Measurements from ENCODE around the gene FADD.
"Not testable (repeated sequence)": the region's sequence is repeated elsewhere in the genome, so short reads cannot be mapped to it uniquely, and the experiment has no call there.

Gene FADD

DNA sequence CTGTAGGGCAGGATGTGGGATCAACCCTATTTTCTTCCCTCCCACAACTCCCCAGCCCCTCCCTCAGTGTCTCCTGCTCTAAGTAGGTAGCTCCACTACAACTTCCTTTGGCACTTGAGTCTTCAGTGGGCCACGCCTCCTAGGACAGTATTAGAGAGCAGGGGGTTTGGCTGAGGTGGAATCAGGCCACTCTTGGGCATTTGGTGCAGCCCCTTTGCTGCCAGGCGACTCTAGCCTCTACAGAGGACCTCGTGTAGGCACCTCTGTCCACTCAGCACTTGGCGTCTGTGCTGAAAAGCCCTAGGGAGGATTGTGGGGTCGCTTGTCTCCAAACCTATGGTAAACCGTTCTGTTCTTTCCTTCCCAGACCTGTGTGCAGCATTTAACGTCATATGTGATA lies 2.7 kb downstream of the FADD start:
- no peak for DNase-seq

DNA sequence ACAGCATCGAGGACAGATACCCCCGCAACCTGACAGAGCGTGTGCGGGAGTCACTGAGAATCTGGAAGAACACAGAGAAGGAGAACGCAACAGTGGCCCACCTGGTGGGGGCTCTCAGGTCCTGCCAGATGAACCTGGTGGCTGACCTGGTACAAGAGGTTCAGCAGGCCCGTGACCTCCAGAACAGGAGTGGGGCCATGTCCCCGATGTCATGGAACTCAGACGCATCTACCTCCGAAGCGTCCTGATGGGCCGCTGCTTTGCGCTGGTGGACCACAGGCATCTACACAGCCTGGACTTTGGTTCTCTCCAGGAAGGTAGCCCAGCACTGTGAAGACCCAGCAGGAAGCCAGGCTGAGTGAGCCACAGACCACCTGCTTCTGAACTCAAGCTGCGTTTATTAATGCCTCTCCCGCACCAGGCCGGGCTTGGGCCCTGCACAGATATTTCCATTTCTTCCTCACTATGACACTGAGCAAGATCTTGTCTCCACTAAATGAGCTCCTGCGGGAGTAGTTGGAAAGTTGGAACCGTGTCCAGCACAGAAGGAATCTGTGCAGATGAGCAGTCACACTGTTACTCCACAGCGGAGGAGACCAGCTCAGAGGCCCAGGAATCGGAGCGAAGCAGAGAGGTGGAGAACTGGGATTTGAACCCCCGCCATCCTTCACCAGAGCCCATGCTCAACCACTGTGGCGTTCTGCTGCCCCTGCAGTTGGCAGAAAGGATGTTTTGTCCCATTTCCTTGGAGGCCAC lies 3.3 kb downstream of the FADD start:
- no peak for DNase-seq

DNA sequence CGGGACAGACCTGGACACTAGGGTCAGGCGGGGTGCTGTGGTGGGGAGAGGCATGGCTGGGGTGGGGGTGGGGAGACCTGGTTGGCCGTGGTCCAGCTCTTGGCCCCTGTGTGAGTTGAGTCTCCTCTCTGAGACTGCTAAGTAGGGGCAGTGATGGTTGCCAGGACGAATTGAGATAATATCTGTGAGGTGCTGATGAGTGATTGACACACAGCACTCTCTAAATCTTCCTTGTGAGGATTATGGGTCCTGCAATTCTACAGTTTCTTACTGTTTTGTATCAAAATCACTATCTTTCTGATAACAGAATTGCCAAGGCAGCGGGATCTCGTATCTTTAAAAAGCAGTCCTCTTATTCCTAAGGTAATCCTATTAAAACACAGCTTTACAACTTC lies 3.9 kb downstream of the FADD start:
- no peak for DNase-seq

DNA sequence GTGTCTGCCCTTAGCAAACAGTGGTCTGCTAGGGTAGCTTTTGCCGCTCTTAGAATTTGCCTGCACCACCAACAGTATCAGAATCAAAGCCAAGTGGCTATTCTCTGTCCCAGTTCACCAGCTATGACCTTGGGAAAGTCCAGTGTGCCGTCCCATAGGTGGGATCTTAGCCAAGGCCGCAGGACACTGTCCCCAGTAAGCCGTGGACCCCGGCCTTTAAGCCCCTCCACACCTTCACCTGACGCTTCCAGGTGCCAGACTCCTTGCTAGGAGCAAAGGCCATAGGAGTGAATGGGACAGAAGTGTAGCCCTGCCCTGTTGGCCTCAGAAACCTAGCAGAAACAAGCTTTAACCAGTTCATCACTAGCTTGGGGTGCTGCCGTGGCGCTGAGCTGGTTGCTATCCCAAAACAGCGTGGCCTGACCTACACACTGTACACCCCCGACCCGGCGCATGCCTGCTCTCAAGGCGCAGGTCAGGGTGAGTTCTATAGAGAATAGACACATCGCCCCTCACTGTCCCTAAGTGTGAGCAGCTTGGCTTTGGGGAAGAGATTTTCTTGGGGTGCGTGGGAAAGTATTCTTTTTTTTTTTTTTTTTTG lies 4.5 kb downstream of the FADD start:
- no peak for DNase-seq

DNA sequence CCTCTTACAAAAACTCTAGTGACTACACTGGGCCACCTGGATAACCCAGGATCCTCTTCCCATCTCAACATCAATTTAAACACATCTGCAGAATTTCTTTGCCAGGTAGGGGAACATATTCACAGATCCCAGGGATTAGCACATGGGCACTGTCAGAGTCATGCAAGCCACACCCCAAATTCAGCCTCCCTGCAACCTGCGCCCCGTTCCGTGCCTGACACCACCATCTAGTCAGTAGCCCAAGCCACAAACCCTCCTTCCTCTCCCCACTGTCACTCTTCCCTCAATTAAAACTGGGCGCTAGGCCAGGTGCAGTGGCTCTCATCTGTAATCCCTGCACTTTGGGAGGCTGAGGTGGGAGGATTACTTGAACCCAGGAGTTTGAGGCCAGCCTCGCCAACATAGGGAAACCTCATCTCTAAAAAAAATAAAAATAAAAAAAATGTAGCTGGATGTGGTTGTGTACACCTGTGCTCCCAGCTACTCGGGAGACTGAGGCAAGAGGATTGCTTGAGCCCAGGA lies 6.4 kb downstream of the FADD start:
- no peak for DNase-seq

DNA sequence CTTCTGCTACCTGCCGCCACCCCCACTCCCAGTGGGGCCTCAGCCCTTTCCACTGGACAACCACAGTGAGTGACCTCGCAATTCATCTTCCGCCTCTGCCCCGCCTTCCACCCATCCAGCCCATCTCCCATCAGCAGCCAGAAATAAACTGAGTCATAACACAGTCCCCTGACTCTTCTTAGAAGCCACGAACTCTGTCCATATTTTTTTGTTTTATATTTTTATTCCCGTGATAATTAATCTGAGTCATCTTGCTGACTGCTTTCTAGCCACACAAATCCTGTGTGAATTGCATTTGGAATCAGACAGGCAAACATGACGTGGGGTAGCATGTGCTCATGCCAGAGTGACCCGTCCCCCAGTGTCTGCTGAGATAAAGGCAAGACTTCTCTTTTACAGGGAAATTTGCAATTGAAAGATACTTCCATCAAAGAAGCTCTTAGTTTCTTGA lies 7.0 kb downstream of the FADD start:
- no peak for DNase-seq

DNA sequence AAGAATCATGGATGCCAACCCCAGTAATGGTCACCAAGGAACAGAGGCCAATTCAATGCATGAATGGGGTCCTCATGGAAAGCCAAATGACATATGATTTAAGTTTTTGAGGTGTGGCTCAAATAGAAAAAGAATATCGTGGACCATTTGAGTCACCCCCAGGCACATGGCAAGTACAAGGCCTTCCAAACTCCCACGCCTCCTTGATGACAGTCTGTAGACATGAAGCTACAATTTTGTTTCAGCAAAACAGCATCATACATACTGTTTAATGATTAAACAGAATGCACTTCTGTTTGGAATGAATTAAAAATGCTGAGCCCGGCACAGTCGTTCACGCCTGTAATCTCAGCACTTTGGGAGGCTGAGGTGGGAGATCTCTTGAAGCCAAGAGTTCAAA lies 7.4 kb downstream of the FADD start:
- DNase-seq, result no peak

DNA sequence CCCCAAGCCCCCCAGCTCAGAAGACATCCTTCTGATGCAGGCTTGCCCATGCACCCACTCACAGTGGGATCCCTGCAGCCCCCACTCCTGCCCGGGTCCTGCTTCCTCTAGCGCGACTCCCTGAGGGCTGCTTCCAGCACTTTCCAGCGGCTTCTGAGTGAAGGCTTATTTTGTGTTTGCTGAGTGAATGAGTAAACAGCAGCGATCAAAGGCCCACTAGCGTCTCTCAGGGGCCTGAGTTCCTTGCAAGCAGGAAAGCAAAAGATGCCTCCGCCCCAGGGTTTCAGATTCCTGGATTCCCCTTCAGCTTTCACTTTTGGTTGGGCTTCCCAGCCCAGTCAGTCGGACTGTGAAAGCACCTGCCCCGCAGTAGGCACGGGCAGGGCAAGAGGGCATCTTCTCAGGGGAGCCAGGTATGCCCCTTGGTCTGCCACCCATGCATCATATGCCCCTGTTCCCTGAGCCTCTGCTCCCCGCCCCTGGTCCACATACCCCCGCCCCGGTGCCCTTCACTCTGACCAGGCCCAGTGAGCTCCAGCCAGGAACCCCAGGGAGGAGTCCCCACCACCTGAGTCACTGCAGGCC lies 9.2 kb downstream of the FADD start:
- DNase-seq, result no peak

DNA sequence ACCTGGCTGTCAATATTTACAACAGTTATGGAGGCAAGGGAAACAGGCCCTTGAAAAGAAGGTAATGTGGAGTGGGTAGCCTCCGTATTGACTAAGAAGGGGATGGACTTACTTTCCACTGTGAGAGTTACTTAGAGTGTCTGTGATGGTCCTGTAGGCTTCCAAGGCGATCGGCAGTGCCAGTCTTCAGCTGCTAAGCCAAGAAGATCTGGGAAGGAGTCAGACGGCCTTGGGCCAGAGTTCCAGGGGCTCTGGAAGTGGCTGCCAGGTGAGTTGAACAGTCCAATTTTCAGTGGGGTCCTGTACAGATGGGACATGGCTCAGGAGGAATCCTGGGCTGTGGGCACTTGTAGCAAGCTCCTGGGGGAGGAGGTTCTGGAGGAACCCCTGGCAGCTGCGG lies 14.3 kb downstream of the FADD start:
- DNase-seq, result not testable (repeated sequence)

DNA sequence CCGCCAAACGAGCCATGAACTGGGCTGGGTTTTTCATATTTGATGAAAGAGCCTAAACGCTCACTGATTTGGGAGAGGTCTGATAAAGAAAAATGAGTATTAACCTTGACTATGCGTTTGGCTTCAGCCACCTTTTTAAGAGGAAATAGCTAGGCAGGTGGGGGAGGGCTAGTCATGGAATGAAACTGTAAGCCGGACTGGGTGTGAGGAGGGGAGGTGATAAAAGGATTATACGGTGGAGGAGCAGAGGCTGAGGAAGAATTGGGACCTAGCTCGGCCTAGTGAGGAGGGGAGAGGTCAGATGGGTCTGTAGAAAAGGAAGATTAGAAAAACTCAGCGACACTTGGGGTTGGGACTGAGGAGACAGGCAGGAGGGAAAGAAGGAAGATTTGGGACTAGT lies 15.0 kb downstream of the FADD start:
- not testable (repeated sequence) for DNase-seq

DNA sequence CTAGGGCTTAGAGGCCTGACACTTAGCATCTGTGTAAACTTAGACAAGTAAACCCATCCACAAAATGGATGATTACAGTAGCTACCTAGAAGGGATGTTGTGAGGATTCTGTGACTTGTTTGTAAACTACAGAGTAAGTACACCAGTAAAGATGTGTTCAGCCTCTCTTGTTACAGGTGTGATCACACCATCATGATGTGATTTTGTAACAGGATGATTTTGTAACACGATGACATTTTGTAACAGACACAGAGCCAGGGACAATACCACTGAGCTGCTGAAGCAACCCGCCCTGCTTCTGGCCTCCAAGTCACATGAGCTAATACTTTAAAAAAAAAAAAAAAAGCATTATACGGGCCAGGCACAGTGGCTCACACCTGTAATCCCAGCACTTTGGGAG lies 17.0 kb downstream of the FADD start:
- DNase-seq, result no peak

DNA sequence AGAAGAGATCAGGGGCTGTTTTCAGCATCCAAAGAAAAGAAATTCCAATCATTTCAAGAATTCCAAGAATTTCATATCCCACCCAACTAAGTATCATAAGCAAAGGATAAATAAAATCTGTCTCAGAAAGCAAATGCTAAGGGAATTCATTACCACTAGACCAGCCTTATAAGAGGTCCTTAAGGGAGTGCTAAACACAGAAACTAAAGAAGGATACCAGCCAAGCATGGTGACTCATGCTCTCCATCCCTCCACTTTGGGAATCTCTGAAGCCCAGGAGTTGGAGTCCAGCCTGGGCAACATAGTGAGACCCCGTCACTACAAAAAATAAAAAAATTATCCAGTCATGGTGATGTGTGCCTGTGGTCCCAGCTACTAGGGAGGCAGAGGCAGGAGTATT lies 17.8 kb downstream of the FADD start:
- no peak for DNase-seq

DNA sequence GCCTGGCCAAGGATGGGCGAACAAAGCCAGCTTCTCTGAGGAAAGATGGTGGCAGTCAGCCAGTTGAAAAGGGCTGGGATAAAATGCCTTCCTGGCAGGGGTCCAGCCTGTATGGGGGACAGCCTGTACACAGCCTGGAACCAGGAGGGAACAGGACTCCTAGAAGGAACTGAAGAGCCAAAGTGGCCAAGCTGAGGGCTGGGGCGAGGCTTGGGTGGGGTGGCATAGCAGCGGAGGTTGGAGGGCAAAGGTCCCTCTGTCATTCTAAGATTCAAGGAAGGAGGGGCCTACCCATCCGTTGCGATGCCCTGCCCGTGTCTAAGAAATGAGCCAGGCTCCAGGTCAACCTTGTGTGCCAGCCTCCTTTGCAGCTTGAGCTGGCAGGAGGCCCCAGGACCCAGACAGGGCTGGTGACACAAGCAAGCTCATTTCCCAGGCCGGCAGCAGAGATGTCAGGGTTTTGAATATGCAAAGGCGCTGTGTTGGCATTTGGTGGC lies 22.6 kb downstream of the FADD start:
- DNase-seq, result no peak

DNA sequence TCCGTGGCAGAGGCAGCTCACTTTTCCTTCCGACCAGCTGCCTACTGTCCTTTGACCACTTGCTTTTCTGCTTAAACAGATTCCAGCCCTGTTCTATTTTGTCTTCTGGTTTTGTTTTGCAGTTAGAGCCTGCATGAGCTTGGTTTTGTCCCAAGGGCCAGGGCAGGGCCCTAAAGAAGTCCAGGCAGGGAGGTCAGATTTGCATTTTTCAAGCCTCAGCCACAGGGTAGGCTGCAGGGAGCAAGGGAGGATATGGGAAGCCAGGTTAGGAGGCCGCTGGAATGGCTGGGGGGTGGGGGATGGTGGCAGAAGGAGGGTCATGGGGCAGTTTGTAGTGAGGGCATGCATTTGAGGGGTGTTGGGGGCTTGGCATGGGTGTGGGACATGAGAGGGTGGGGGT lies 23.1 kb downstream of the FADD start:
- no peak for DNase-seq

DNA sequence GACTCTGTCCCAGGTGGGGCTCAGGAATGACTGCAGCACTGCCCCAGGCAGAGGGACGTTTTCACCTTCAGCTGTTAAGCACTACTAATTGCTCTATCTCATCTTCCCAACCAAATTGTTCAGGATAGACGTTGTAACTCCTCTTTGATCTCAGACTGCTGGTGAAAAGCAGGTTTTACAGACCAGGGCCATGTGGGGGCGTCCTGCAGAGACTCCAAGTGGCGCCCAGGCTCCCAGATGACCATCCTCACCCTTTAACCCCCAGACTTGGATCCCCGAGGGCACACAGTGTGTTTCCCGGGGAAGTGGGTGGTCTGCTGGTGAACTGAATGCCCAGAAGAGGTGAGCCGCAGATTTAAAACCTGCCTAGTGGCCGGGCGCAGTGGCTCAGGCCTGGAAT lies 23.9 kb downstream of the FADD start:
- no peak for DNase-seq

DNA sequence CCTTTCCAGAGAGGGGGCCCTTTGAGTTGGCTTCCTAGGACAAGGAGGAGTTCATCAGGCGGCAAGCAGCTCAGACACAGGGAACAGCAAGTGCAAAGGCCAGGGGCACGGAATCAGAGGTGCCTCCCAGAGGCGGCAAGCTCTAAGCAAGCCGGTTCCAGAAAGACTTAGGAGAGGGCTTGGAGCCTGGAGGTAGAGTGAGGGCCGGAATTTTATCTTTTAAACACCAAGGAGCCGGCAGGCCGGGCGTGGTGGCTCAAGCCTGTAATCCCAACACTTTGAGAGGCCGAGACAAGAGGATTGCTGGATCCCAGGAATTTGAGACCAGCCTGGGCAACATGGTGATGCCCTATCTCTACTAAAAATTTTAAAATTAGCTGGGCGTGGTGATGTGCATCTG lies 26.6 kb downstream of the FADD start:
- no peak for DNase-seq

DNA sequence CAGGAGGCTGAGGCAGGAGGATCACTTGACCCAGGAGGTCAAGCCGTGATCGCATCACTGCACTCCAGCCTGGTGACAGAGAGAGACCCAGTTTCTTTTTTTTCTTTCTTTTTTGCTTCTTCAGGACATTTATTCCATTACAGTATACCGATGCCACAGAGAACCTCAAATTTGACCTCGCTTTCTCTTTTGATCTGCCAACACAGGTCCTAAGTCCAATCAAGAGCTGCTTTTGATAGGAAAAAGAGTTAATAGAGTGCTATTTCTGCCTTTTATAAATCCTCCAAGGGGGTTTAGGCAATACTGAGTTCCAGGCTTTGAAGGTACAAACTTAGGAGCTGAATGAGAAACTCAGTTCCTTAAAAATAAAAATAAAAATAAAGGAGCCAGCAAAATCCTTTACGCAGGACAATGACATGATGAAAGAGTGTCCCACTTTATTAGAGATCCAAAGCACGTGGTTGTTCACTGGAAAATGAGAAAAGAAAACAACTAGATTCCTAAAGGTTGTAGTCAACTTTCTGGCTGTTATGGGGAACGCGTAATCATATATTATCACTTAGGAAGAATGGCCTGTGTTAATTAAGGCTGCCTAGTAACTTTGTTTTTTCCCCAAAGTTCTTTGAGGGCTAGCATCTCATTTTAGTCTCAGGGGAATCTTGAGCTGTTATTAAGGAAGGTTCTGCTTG lies 27.2 kb downstream of the FADD start:
- no peak for DNase-seq

DNA sequence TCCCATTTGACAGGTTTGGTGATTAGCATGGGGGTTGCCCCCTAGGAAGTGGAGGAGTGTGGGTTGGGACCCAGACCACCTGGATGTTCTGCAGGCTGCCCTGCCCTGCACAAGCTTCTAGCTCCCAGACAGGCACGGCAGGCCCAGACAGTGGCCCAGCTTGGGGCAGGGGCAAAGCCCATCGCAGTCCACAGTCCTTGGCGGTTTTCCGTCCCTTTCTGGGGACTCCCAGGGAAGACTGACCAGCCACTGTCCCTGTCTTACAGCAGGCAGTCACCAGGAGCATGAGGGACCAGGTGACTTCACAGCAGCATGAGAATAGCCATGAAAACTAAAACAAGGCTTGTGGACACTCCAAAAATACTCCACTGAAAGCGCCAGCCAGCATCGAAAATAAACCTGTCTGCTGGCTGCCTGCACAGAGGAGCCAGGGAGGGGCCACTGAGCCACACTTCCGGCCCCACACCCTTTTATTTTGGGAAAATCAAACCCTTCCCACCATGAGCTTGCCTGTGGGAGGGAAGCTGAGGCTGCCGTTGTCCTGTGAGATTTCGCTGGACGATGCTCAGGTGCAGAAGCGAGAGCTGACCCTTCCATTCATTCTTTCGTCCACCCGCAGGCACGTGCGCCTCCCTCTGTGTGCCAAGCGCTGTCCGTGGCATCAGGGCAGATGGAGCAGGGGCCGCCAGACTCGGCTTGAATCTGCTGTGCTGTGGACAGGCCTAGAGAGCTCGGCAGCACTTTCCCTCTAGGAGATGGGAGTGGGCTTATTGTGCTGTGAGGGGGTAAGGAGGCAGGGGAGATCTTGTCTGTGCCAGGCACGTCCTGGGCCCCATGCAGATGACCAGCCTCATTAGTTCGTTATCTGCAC lies 28.0 kb downstream of the FADD start:
- no peak for DNase-seq

DNA sequence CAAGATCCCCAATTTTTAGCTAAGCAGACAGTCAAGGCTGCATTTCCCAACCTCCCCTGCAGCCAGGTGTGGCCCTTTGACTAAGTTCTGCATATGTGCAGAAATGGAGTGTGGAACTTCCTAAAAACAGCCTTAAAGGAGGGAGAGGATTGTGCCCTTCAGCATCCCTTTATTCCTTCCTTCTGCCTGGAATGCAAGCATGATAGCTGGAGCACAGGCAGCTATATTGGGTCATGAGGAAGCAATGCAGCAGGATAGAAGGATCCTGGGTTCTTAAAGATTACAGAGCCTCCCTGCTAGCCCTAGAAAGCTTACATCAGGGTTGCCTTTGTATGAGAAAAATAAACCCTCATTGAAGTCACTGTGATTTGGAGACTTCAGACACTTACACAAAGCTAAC lies 29.9 kb downstream of the FADD start:
- no peak for DNase-seq

DNA sequence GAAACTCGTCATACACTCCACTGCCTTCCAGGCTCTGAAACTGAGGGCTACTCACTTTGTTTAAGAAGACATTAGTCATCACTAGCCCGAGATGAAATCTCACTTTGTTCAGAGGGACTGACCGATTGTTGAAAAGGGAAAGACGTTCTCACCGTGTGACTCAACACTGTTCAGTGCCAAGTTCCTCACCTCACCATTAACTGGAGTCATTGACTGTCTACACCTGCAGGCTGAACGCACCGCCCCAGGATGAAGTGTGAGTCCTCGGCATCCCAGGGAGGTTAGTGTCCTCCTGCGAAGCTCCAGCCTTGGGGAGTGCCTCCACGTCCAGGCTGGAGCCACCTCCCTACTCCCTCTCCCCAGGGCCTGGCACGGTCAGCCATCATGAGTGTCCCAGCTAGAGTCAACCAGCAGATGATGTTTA lies 30.4 kb downstream of the FADD start:
- no peak for DNase-seq

DNA sequence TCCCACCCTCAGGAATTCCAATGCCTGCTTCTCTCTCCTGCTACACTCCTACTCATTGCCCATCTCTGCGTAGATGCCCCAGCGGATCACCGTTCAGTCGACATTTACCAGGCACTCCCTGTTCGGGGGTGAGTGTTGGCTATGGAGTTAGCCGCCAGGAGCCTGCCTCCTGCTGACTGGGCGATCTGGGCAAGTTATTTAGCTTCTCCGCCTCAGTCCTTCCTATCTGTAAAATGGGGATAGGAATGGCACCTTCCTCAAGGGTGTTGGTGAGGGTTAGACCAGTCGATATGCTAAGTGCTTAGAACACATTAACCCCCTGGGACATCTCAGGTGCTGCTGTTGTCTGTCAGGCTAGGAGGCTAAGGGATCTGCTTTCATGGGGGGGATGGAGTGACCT lies 30.9 kb downstream of the FADD start:
- no peak for DNase-seq

DNA sequence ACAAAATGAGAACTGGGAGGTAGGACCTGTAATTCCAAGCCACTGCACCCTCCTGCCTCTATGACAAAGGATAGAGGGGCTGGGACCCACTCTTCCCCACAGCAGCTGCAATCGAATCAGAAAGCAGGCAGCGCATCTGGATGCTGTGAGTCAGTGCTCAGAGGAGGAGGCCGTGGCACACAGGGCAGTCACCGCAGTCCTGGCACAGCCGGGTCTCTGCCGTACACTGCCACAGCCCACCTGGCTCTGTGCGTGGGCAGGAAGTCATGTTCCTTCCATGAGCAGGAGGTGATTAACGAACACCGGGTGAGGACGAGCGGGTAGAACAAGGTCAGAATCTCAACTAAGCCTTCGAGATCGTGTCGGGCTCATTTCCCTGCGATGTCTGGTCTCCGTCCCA lies 37.2 kb downstream of the FADD start:
- DNase-seq, result no peak

DNA sequence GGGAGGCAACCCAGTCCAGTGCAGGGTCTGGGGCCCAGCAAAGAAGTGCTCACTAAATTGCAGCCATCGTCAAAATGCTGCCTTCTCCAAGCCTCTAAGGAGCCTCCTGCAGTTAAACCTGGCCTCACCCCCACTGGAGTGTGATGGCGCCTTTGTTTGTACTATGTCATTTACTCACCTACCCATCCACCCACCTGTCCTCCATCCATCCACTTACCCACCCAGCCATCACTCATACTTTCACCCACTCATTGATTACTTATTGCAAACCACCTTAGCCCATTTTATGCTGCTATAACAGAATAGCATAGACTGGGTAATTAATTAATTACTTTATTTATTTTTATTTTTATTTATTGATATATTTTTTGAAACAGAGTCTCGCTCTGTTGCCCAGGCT lies 38.6 kb downstream of the FADD start:
- no peak for DNase-seq

Data from NCI-H1417 treated with DMSO at 0.1 percent for 48 hours (cell line).